H1 (cell line): ENCODE measurements around the gene PEX19. TPM values are rescaled to one million over a fixed set of nuclear protein-coding genes. Genes with fewer than 3 reads are reported as not detected.

Experiments used
- CTCF ChIA-PET: fragments of 300-600 bp; sonication (Branson Sonifier 250); formaldehyde crosslinking; loops from one replicate; lab custom pipeline; 2021; ENCODE audit not compliant: partially characterized antibody; lab: Charles Lee
- POLR2A ChIA-PET: fragments of 300-600 bp; sonication (Branson Sonifier 250); formaldehyde crosslinking; loops from one replicate; lab custom pipeline; 2021; ENCODE audit warnings: inconsistent platforms; ENCODE audit not compliant: partially characterized antibody; lab: Charles Lee
- DNase-seq, 2 experiments: peaks; one replicate each; pipeline versions ENCODE4 v3.0.0 to v3.0.0-alpha.2; 2010 to 2022; ENCODE audit warnings: low spot score in 2 of 2, low read depth in 1 of 2, mixed read lengths in 1 of 2
- FAIRE-seq: peaks from 2 replicates; lab custom pipeline; 2011; peaks lifted over from hg19 to GRCh38; lab: Jason Lieb, UNC
- H2AFZ ChIP-seq: 2 replicates; pipeline ENCODE4 v1.8.1; 2012; ENCODE audit warnings: low read length, inconsistent platforms
- H2AK5ac ChIP-seq: 2 replicates; pipeline ENCODE4 v1.6.1; 2013; ENCODE audit warnings: low read depth, low read length
- H2BK120ac ChIP-seq: replicated peaks from 2 replicates; pipeline ENCODE3; 2013; ENCODE audit warnings: low read depth, low read length, inconsistent platforms
- H2BK12ac ChIP-seq: 2 replicates; pipeline ENCODE4 v1.6.1; 2013; ENCODE audit warnings: low read depth, low read length
- H2BK15ac ChIP-seq: 2 replicates; pipeline ENCODE4 v1.6.1; 2013; ENCODE audit warnings: low read length
- H2BK20ac ChIP-seq: 2 replicates; pipeline ENCODE4 v1.6.1; 2013; ENCODE audit warnings: low read length
- H2BK5ac ChIP-seq: 2 replicates; pipeline ENCODE4 v1.6.1; 2013; ENCODE audit warnings: low read depth, low read length
- H3K14ac ChIP-seq: 2 replicates; pipeline ENCODE4 v1.6.1; 2013; ENCODE audit warnings: inconsistent platforms; ENCODE audit not compliant: insufficient read length
- H3K18ac ChIP-seq: 2 replicates; pipeline ENCODE4 v1.6.1; 2013; ENCODE audit warnings: low read length; ENCODE audit errors: extremely low read depth
- H3K23ac ChIP-seq: 2 replicates; pipeline ENCODE4 v1.6.1; 2013; ENCODE audit warnings: inconsistent platforms; ENCODE audit not compliant: insufficient read length
- H3K23me2 ChIP-seq: 2 replicates; pipeline ENCODE4 v1.6.1; 2013; ENCODE audit warnings: low read depth, low read length
- H3K27ac ChIP-seq: 2 replicates; pipeline ENCODE4 v1.6.1; 2011; ENCODE audit warnings: low read depth, low read length, inconsistent platforms
- H3K27me3 ChIP-seq, 4 experiments: replicated peaks in 1 of 4; 1 replicate in 1 of 4; 2 replicates in 3 of 4; pipeline versions ENCODE4 v1.6.1 to v1.8.1; 2011 to 2013; ENCODE audit warnings: low read length in 3 of 4, mild to moderate bottlenecking in 3 of 4, inconsistent platforms in 2 of 4, mixed read lengths in 2 of 4, moderate library complexity in 1 of 4; ENCODE audit not compliant: control insufficient read depth in 3 of 4, insufficient read depth in 3 of 4; ENCODE audit errors: extremely low read depth in 1 of 4
- H3K36me3 ChIP-seq, 4 experiments: 2 replicates each; pipeline versions ENCODE4 v1.6.1 to v1.8.1; 2011 to 2013; ENCODE audit warnings: mild to moderate bottlenecking in 4 of 4, low read length in 3 of 4, moderate library complexity in 2 of 4, control low read depth in 1 of 4, inconsistent platforms in 1 of 4; ENCODE audit not compliant: insufficient read depth in 4 of 4, control insufficient read depth in 2 of 4
- H3K4ac ChIP-seq: replicated peaks from 2 replicates; pipeline ENCODE3; 2013; ENCODE audit warnings: low read length, low read depth, mixed read lengths, inconsistent platforms; ENCODE audit not compliant: insufficient read length
- H3K4me1 ChIP-seq, 4 experiments: replicated peaks in 1 of 4; 1 replicate in 1 of 4; 2 replicates in 3 of 4; pipeline versions ENCODE4 v1.6.1 to v1.8.1; 2011 to 2013; ENCODE audit warnings: low read length in 3 of 4, inconsistent platforms in 2 of 4, mixed read lengths in 1 of 4; ENCODE audit not compliant: insufficient read depth in 4 of 4, control insufficient read depth in 3 of 4
- H3K4me2 ChIP-seq, 2 experiments: 2 replicates each; pipeline versions ENCODE4 v1.6.1 to v1.8.1; 2011 to 2013; ENCODE audit warnings: low read depth in 2 of 2, low read length in 2 of 2, control low read depth in 1 of 2, inconsistent platforms in 1 of 2, mild to moderate bottlenecking in 1 of 2; ENCODE audit not compliant: insufficient read depth in 1 of 2
- H3K4me3 ChIP-seq, 4 experiments: fragments of 200-600, 300-600 bp in 1 of 4; sonication (generic), shearing (Covaris generic), sonication (Bioruptor Twin) in 1 of 4; 2 replicates each; pipeline versions ENCODE4 v1.5.1 to v1.8.1; 2011 to 2016; ENCODE audit warnings: low read length in 4 of 4, low read depth in 3 of 4, control low read depth in 2 of 4, inconsistent platforms in 2 of 4, mild to moderate bottlenecking in 2 of 4, mixed read lengths in 1 of 4, moderate library complexity in 1 of 4; ENCODE audit not compliant: insufficient read depth in 2 of 4; ENCODE audit errors: extremely low read depth in 1 of 4
- H3K56ac ChIP-seq: replicated peaks from 2 replicates; pipeline ENCODE3; 2013; ENCODE audit warnings: low read depth, mild to moderate bottlenecking, mixed read lengths, low read length, inconsistent platforms; ENCODE audit not compliant: insufficient read length
- H3K79me1 ChIP-seq: 2 replicates; pipeline ENCODE4 v1.6.1; 2013; ENCODE audit warnings: low read depth, low read length, control low read depth
- H3K79me2 ChIP-seq, 2 experiments: 2 replicates each; pipeline versions ENCODE4 v1.6.1 to v1.8.1; 2012 to 2013; ENCODE audit warnings: low read length in 2 of 2, mild to moderate bottlenecking in 2 of 2, inconsistent platforms in 1 of 2; ENCODE audit not compliant: insufficient read depth in 2 of 2, control insufficient read depth in 1 of 2
- H3K9ac ChIP-seq, 4 experiments: replicated peaks in 1 of 4; 1 replicate in 1 of 4; 2 replicates in 3 of 4; pipeline versions ENCODE4 v1.6.1 to v1.8.1; 2011 to 2013; ENCODE audit warnings: low read depth in 3 of 4, low read length in 3 of 4, control low read depth in 2 of 4, mild to moderate bottlenecking in 2 of 4, moderate library complexity in 2 of 4, inconsistent platforms in 1 of 4; ENCODE audit errors: extremely low read depth in 1 of 4
- H3K9me3 ChIP-seq, 2 experiments: 2 replicates each; pipeline versions ENCODE4 v1.6.1 to v1.8.1; 2012 to 2013; ENCODE audit warnings: mild to moderate bottlenecking in 2 of 2, moderate library complexity in 2 of 2, control low read depth in 1 of 2, inconsistent platforms in 1 of 2, low read depth in 1 of 2, low read length in 1 of 2, mixed read lengths in 1 of 2; ENCODE audit not compliant: insufficient read depth in 2 of 2
- H4K20me1 ChIP-seq, 2 experiments: replicated peaks in 1 of 2; 2 replicates each; pipeline versions ENCODE3 to v1.8.1; 2011 to 2013; ENCODE audit warnings: inconsistent platforms in 2 of 2, low read length in 2 of 2, mild to moderate bottlenecking in 1 of 2; ENCODE audit not compliant: insufficient read depth in 2 of 2, control insufficient read depth in 1 of 2
- H4K5ac ChIP-seq: 2 replicates; pipeline ENCODE4 v1.6.1; 2013; ENCODE audit warnings: low read length, low read depth, mixed read lengths, inconsistent platforms; ENCODE audit not compliant: insufficient read length
- H4K8ac ChIP-seq: 2 replicates; pipeline ENCODE4 v1.8.0; 2013; ENCODE audit warnings: mild to moderate bottlenecking, moderate library complexity, low read length, inconsistent platforms; ENCODE audit not compliant: insufficient read depth; ENCODE audit errors: extremely low read depth
- H4K91ac ChIP-seq: replicated peaks from 2 replicates; pipeline ENCODE3; 2013; ENCODE audit warnings: low read length, mixed read lengths, inconsistent platforms; ENCODE audit not compliant: insufficient read length
- CBX5 ChIP-seq: fragments of 300-800, 300-1000 bp; sonication (generic); IDR thresholded peaks from 2 replicates; pipeline ENCODE4 v1.7.1; 2016; ENCODE audit warnings: antibody characterized with exemption, low read length, low read depth
- CREB1 ChIP-seq: IDR thresholded peaks from 2 replicates; pipeline ENCODE4 v1.6.1; 2012; ENCODE audit warnings: inconsistent platforms
- CTBP2 ChIP-seq: IDR thresholded peaks from 2 replicates; pipeline ENCODE4 v1.7.0; 2011; ENCODE audit warnings: borderline replicate concordance, mild to moderate bottlenecking, moderate library complexity, mixed read lengths, low read length; ENCODE audit not compliant: insufficient read depth, insufficient read length
- EGR1 ChIP-seq: IDR thresholded peaks from 2 replicates; pipeline ENCODE4 v1.6.1; 2011; ENCODE audit warnings: low read depth, low read length, borderline replicate concordance
- JUN ChIP-seq: IDR thresholded peaks from 2 replicates; pipeline ENCODE4 v1.6.1; 2011; ENCODE audit warnings: low read depth, mild to moderate bottlenecking, improper control_type of control experiment, low read length
- KDM5A ChIP-seq: fragments of 200-600 bp; IDR thresholded peaks from 2 replicates; pipeline ENCODE4 v1.7.1; 2012; ENCODE audit warnings: mild to moderate bottlenecking, low read length, inconsistent platforms, mixed read lengths
- RFX5 ChIP-seq: IDR thresholded peaks from 2 replicates; pipeline ENCODE4 v1.6.1; 2011; ENCODE audit warnings: low read depth, low read length, improper control_type of control experiment, borderline replicate concordance
- RNF2 ChIP-seq: fragments of 200-900, 300-1000 bp; sonication (generic); IDR thresholded peaks from 2 replicates; pipeline ENCODE4 v1.7.1; 2016; ENCODE audit warnings: borderline replicate concordance, low read depth, mild to moderate bottlenecking, antibody characterized with exemption, low read length; ENCODE audit not compliant: poor library complexity, severe bottlenecking; ENCODE audit errors: missing control alignments
- SIN3A ChIP-seq, 2 experiments: IDR thresholded peaks in 1 of 2; conservative IDR thresholded peaks in 1 of 2; 2 replicates each; pipeline ENCODE4 v1.6.1; 2011 to 2012; ENCODE audit warnings: low read length in 2 of 2, improper control_type of control experiment in 1 of 2, low read depth in 1 of 2, mild to moderate bottlenecking in 1 of 2
- SIX5 ChIP-seq: IDR thresholded peaks from 2 replicates; pipeline ENCODE4 v1.6.1; 2011; ENCODE audit warnings: mild to moderate bottlenecking, low read depth, low read length
- SP4 ChIP-seq: IDR thresholded peaks from 2 replicates; pipeline ENCODE4 v1.6.1; 2012; ENCODE audit warnings: low read length, inconsistent platforms
- TAF1 ChIP-seq: IDR thresholded peaks from 2 replicates; pipeline ENCODE4 v1.6.1; 2011; ENCODE audit warnings: mild to moderate bottlenecking, low read depth, low read length
- TBP ChIP-seq: IDR thresholded peaks from 2 replicates; pipeline ENCODE4 v1.6.1; 2011; ENCODE audit warnings: low read depth, low read length, improper control_type of control experiment
- YY1 ChIP-seq: IDR thresholded peaks from 2 replicates; pipeline ENCODE4 v1.6.1; 2011; ENCODE audit warnings: low read depth, mild to moderate bottlenecking, low read length
- ZNF274 ChIP-seq: IDR thresholded peaks from 2 replicates; pipeline ENCODE4 v1.7.0; 2012; ENCODE audit warnings: low read length, borderline replicate concordance; ENCODE audit errors: extremely low read depth
- WGBS, 2 experiments: shearing (Covaris generic) in 1 of 2; methylation state at CpG; one replicate each; pipeline versions ENCODE4 v1.1.6 to v1.1.7; 2013 to 2015; ENCODE audit warnings: low lambda C conversion rate in 2 of 2, mixed read lengths in 2 of 2, inconsistent platforms in 1 of 2, low coverage in 1 of 2, missing lambda C conversion rate in 1 of 2; ENCODE audit not compliant: insufficient replicate concordance in 2 of 2, insufficient coverage in 1 of 2, insufficient read length in 1 of 2; ENCODE audit errors: extremely low coverage in 1 of 2, missing lambda C conversion rate in 1 of 2; 5-methylcytosine and 5-hydroxymethylcytosine counted together
- polyA plus RNA-seq, 7 experiments: library from polyadenylated mRNA; depleted of rRNA in 3 of 7; stranded (reverse) in 5 of 7; unstranded in 2 of 7; fragments of >200 nt in 5 of 7; fragments of 200-250 nt in 2 of 7; gene quantifications; 1 replicate in 5 of 7; 2 replicates in 1 of 7; 4 replicates in 1 of 7; pipeline versions ENCODE4 v1.2.1 to v1.2.3, GENCODE V29; 2011 to 2013; ENCODE audit warnings: missing spikeins in 2 of 7, mixed read lengths in 2 of 7
- total RNA-seq: library from RNA; stranded (reverse); fragmentation: NEBNext Ultra II Directional; extraction: Animal tissue kit (Norgen Biotek cat#: 25700); gene quantifications from 2 replicates; pipeline ENCODE4 v1.2.1, GENCODE V29; 2021

The PEX19 gene
- total and polyA plus RNA-seq, 2 of the 8 experiments (the other 6 are each of a cell fraction or from before 2014, with no cell fraction given): 50.4 to 80.2 TPM

DNA sequence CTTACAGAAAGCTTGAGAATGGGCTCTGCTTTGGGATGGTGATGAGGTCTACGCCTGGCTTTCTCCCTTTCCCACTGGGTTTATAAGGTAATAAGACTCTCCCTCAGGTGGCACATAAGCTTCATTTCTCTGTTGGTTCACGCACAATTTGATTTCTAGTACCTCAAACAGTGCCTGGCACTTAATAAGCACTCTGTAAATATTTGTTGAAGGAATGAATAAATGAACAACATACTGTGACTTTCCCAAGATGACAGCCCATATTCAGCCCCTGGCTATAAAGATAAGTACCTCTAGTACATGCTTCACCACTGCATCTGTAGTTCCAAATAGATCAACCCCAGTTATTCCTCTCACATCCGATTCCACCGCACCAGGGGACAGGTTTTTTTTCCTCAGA lies 40.3 kb upstream of the PEX19 start:
- Histone ChIP-seq H4K5ac (no peak overlapping the region), H3K23me2 (no peaks in the 10 kb centered on the region; the same call in 1 of the 2 replicates), H4K8ac (no peak overlapping the region), H2BK20ac (no peak overlapping the region), H4K20me1 (no peaks in the 10 kb centered on the region), H4K91ac (no peak overlapping the region), H3K56ac (no peak overlapping the region), H3K79me1 (no peaks in the 10 kb centered on the region; the same call in 1 of the 2 replicates), H3K27ac (no peak overlapping the region), H3K79me2 (peaks cover 0 to 5% of the 10 kb centered on the region in 2 experiments; a peak in 2 of 4 replicates), H3K4me3 (no peak overlapping the region), H2AK5ac (no peak overlapping the region), H3K4me1 (no peaks in the 10 kb centered on the region), H3K4ac (no peak overlapping the region), H3K4me2 (no peak overlapping the region), H3K18ac (no peak overlapping the region), H2BK15ac (no peak overlapping the region), H2BK5ac (no peak overlapping the region), H2BK12ac (no peak overlapping the region), H2AFZ (no peak overlapping the region), H3K9me3 (no peaks in the 10 kb centered on the region), H3K27me3 (no peaks in the 10 kb centered on the region), H3K36me3 (peaks cover 13 to 66% (median 31%) of the 10 kb centered on the region in 4 experiments), H3K9ac (no peak overlapping the region), H2BK120ac (no peak overlapping the region), H3K23ac (no peak overlapping the region), H3K14ac (no peak overlapping the region)
- CTCF ChIA-PET: interaction anchor here (1.3 to 2.4 kb wide), 3 partner anchors 9 to 34 kb away, joined by 4 to 7 read pairs (median 7); no protein-coding TSS in a partner anchor
- DNase-seq (no peak), FAIRE-seq (no peak)
- POLR2A ChIA-PET: interaction anchor here (1.9 kb wide), 1 partner anchor 9 kb away, joined by 9 read pairs; no protein-coding TSS in a partner anchor
- 91% methylated on average over 4 of the region's 4 CpGs; no CpG with 5 or more reads in 1 of the 2 experiments for WGBS, 2 experiments
- TF ChIP-seq YY1 (no peak), JUN (no peak), EGR1 (no peak), KDM5A (no peak), CREB1 (no peak), SP4 (no peak), SIX5 (no peak), TAF1 (no peak), SIN3A (conservative IDR thresholded peaks at IDR 0.05 in 1 of 2, IDR thresholded peaks at IDR 0.05 in 1 of 2; ENCODE audit: low read depth in 1 of 2, low read length in 2 of 2) (no peak), TBP (no peak), CTBP2 (no peak), RFX5 (no peak), RNF2 (no peak), CBX5 (no peak), ZNF274 (no peak)
